Muscle layer of duodenum (tissue), 2 donors: ENCODE measurements around the gene KCNK17.

ENCODE experiments used
- H3K27ac ChIP-seq: one replicate; pipeline ENCODE4 v1.7.0; 2013; ENCODE audit warnings: mild to moderate bottlenecking, low read length
- H3K27me3 ChIP-seq: one replicate; pipeline ENCODE4 v1.7.0; 2013; ENCODE audit warnings: low read depth, mild to moderate bottlenecking, control low read depth, low read length
- H3K36me3 ChIP-seq, 2 donors: one replicate each; pipeline ENCODE4 v1.7.0; 2013; ENCODE audit warnings: low read length in 2 of 2, control low read depth in 1 of 2, mild to moderate bottlenecking in 1 of 2; ENCODE audit not compliant: insufficient read depth in 2 of 2, control insufficient read depth in 1 of 2
- H3K4me1 ChIP-seq, 2 donors: one replicate each; pipeline ENCODE4 v1.7.0; 2013; ENCODE audit warnings: low read length in 2 of 2, mild to moderate bottlenecking in 2 of 2, control low read depth in 1 of 2, moderate library complexity in 1 of 2; ENCODE audit not compliant: insufficient read depth in 2 of 2, control insufficient read depth in 1 of 2
- H3K4me3 ChIP-seq, 2 donors: one replicate each; pipeline ENCODE4 v1.7.0; 2013; ENCODE audit warnings: low read length in 2 of 2, low read depth in 1 of 2, mild to moderate bottlenecking in 1 of 2
- H3K9me3 ChIP-seq, 2 donors: one replicate each; pipeline ENCODE4 v1.7.0; 2013; ENCODE audit warnings: low read length in 2 of 2, control low read depth in 1 of 2, mild to moderate bottlenecking in 1 of 2; ENCODE audit not compliant: control insufficient read depth in 1 of 2
- donor health status: healthy.

KCNK17 gene

GRCh38 chr6:39281312-39281980, 32.8 kb downstream of the KCNK17 start:
- Histone ChIP-seq H3K9me3 (no peaks in the 10 kb centered on the region), H3K27me3 (no peaks in the 10 kb centered on the region), H3K4me3 (no peak overlapping the region), H3K4me1 (no peaks in the 10 kb centered on the region), H3K27ac (peak overlapping the region; percentile 16), H3K36me3 (no peaks in the 10 kb centered on the region)

GRCh38 chr6:39280247-39280731, 33.9 kb downstream of the KCNK17 start:
- Histone ChIP-seq H3K36me3 (no peaks in the 10 kb centered on the region), H3K4me1 (no peaks in the 10 kb centered on the region), H3K27ac (peak overlapping the region; percentile 60), H3K9me3 (no peaks in the 10 kb centered on the region), H3K27me3 (no peaks in the 10 kb centered on the region), H3K4me3 (no peak overlapping the region)

GRCh38 chr6:39279539-39279938, 34.7 kb downstream of the KCNK17 start:
- Histone ChIP-seq H3K36me3 (no peaks in the 10 kb centered on the region), H3K27ac (peak overlapping the region; percentile 60), H3K4me3 (no peak overlapping the region), H3K27me3 (no peaks in the 10 kb centered on the region), H3K4me1 (no peaks in the 10 kb centered on the region), H3K9me3 (no peaks in the 10 kb centered on the region)

DNA sequence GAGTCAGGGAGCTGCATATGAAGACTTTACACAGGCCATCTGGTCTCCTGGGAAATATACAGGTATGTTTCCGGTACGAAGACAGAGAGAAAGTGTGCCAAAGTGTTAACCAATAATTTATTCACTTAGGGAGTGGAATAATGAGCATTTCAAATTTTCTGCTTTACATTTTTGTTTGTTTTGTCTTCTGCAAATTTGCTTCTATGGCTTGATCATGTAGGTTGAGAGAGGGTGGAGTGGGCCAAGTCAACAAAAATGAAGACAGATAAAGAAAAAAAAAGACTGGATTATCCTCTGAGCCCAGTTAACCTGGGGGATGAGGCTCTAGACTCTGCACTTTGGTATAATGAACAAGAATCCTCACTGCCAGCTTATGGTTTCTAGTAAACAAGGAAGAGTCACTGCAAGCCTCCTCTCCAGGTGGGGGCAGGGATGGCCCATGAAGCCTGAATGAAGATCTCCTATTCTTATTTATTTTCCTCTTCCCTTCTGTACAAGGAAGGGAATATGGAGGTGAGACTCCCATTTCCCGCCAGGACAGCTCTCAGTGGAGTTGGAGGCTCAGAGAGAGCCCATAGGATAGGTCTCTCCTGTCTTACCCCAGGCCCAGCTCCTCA, 37.7 kb downstream of the KCNK17 start:
- Histone ChIP-seq H3K27ac (no peak overlapping the region), H3K4me1 (no peaks in the 10 kb centered on the region), H3K36me3 (no peaks in the 10 kb centered on the region), H3K27me3 (no peaks in the 10 kb centered on the region), H3K4me3 (no peak overlapping the region), H3K9me3 (no peaks in the 10 kb centered on the region)

DNA sequence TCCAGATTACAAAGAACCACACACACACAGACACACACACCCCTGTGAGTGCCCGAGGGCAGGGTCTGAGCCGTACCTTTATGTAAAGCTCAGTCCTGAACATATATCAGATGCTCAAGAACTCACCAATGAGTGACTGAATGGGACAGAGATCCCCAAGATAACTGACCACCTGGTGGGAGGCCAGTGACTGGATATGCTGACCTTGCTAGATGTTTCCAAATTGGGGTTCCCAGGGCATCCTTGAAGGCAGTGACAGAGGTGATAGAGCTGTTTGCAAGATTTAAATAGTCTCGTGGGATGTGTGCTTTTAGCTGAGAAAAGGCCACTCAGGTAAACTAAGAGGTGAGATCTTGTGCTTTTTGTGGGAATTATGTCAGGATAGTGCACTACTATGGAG, 39.3 kb downstream of the KCNK17 start:
- Histone ChIP-seq H3K36me3 (no peaks in the 10 kb centered on the region), H3K9me3 (no peaks in the 10 kb centered on the region), H3K4me1 (no peaks in the 10 kb centered on the region), H3K27ac (no peak overlapping the region), H3K27me3 (no peaks in the 10 kb centered on the region), H3K4me3 (no peak overlapping the region)

DNA sequence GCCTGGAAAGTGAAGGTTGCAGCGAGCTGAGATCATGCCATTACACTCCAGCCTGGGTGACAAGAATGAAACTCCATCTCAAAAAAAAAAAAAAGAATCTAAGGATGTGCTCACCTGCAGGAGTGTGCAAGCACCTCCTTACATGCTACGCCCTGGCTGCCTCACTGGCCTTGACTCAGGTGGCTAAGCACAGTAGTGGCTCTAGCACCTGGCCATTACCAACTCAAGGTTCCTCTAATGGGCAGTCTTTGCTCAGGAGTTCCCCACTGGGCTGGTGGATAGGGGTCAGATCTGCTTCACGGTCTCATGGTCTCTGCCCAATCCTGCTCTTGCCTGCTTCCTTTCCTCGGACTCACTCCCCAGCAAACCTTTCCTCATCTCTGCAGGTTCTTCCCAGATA, 39.7 kb downstream of the KCNK17 start:
- Histone ChIP-seq H3K27me3 (no peaks in the 10 kb centered on the region), H3K36me3 (no peaks in the 10 kb centered on the region), H3K4me3 (no peak overlapping the region), H3K27ac (no peak overlapping the region), H3K4me1 (no peaks in the 10 kb centered on the region), H3K9me3 (no peaks in the 10 kb centered on the region)

GRCh38 chr6:39273406-39273821, 40.8 kb downstream of the KCNK17 start:
- no peak overlapping the region for H3K27ac ChIP-seq
- no peak overlapping the region for H3K4me3 ChIP-seq
- no peaks in the 10 kb centered on the region for H3K36me3 ChIP-seq
- no peaks in the 10 kb centered on the region for H3K9me3 ChIP-seq
- H3K4me1 ChIP-seq, result no peaks in the 10 kb centered on the region
- H3K27me3 ChIP-seq, result no peaks in the 10 kb centered on the region

- Histone ChIP-seq H3K27me3 (no peaks in the 10 kb centered on the region), H3K9me3 (no peaks in the 10 kb centered on the region), H3K4me1 (no peaks in the 10 kb centered on the region), H3K27ac (no peak overlapping the region), H3K4me3 (no peak overlapping the region), H3K36me3 (no peaks in the 10 kb centered on the region)
These were observed 44.3 kb downstream of the KCNK17 start for GRCh38 chr6:39269961-39270360.

DNA sequence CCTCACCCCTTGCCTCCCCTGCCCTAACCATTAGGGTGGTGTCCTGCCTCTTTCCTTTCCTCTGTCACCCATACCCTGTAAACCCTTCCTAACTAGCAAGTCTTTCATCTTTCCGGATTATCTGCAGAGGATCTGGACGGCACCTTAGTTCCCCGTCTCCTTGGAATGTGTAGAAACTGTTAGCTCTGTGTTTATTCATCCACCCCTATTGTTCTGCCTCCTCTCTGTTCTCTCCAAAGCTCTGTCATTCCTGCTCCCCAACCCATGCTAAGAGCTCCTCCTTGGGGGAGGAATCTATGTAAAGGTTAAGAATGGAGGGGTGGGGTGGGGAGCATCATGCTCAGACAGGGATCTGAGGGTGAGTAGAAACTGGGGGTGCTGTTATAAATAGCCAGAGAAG, 45.5 kb downstream of the KCNK17 start:
- H3K9me3 ChIP-seq, result no peaks in the 10 kb centered on the region
- no peaks in the 10 kb centered on the region for H3K27me3 ChIP-seq
- no peak overlapping the region for H3K27ac ChIP-seq
- H3K4me1 ChIP-seq, result no peaks in the 10 kb centered on the region
- H3K36me3 ChIP-seq, result no peaks in the 10 kb centered on the region
- H3K4me3 ChIP-seq, result no peak overlapping the region

GRCh38 chr6:39268171-39268570, 46.0 kb downstream of the KCNK17 start:
- Histone ChIP-seq H3K36me3 (no peaks in the 10 kb centered on the region), H3K4me3 (no peak overlapping the region), H3K27me3 (no peaks in the 10 kb centered on the region), H3K27ac (no peak overlapping the region), H3K9me3 (no peaks in the 10 kb centered on the region), H3K4me1 (no peaks in the 10 kb centered on the region)

DNA sequence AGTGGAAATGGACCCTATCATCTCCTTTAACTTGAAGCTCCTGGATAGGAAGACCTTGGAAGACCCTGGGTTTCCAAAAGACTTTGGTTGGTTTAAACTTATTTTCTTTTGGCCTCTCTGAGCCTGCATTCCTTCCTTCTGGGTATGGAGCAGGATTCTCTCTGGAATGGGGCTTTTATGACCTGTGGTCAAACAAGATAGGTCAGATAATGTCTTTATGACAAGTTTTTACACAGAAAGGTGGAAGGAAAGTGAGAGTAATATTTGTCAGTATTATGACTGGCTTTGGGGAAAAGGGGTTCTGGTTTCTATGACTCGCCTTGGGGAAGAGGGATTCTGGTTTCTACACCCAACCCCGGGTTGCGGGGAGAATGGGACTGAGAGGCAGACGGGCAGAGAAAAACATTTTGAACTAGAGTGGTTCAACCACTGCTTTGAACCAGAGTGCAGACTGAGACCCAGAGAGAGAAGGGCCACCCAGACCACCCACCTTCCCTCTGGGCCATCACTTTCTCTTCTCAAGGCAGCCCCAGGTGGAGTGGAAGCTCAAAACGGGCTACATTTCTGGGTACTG, 47.4 kb downstream of the KCNK17 start:
- H3K27ac ChIP-seq, result no peak overlapping the region
- H3K4me1 ChIP-seq, result no peaks in the 10 kb centered on the region
- H3K9me3 ChIP-seq, result no peaks in the 10 kb centered on the region
- no peak overlapping the region for H3K4me3 ChIP-seq
- H3K27me3 ChIP-seq, result no peaks in the 10 kb centered on the region
- H3K36me3 ChIP-seq, result no peaks in the 10 kb centered on the region
